HG03521 (cell line): ENCODE measurements around the gene WIPF3.

ENCODE experiments used
- ATAC-seq: cut with Tn5 transposase; IDR thresholded peaks from one replicate; pipeline ENCODE4 v1.9.1; 2021; ENCODE audit warnings: mild to moderate bottlenecking, moderate library complexity; ENCODE audit not compliant: unreplicated experiment

Gene WIPF3

DNA sequence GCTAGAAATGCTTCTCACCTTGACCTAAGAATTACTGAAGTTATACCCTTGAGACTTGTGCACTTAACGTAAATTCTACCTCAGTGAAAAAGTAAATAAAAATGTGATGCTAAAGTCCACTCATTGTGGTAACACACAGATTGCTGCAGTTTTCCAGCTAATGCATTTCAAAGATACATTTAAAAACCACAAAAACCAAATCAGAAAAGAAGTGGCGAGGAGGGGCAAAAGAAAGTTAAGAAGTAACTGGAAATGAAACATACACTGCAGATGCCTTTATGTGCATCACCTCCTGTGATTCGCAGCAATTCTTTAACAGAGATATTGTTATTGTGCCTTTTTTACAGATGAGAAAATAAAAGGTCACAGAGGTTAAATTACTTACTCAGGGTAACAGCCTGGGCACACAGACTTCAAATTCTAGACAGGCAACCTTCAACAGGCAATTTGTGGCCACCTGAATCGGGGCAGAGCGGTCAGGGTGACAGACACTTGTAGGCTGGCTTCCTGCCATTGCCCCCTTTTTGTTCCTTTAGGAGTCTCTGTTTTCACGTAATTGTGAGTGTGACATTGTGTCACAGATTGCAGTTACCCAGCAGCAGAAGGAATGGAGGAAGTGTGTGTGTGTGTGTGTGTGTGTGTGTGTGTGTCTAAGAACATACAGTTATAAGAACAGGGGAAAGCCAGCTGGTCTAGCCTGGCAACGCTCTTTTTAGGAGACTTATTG is 1.9 kb downstream of the WIPF3 start:
- no peak for ATAC-seq

DNA sequence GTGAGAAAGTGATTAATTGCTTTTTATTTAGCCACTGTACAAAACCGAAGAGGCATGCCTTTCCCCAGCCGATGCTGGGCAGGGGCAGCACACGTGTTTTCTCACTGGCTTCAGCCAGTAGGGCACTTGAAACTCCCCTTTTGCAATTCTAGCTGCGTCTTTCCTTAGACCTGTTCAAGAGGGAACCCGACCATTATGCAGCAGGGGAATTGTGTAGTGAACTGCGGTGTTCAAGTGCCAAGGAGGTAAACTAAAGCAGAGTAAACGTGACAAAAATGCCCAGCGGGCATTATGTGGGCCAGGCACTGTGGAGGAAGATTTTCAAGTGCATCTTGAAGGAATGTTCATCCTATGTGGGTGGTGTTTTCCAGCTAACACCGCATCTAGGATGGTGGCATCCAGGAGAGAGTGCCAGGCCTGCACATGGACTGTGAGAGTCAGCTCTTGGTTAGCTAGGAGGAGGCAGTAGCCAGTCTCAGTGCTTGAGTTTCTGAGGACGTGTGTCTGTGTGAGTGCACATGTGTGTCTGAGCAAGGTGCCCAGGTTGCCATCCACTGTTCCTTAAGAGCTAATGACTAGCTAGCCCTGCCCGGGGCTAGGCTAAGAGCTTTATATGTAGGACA is 3.3 kb downstream of the WIPF3 start:
- no peak for ATAC-seq

DNA sequence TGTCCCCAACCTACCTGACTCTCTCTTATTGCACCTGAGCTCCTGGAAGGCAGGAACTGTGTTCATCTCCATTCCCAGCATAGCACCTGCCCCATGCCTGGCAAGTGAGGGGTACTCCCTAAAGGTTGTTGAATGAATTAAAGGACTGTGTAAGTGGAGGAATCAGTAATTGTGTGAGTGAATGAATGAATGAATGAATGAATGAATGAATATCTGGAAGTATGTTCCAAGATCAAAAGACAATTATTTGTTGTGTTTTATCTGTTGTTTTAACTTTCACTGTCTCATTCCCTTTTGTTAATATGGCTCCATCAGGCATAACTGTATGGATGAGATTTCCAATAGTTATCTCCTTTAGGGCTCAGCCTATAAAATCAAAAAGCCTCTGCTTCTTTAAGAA is 4.0 kb downstream of the WIPF3 start:
- no peak for ATAC-seq

DNA sequence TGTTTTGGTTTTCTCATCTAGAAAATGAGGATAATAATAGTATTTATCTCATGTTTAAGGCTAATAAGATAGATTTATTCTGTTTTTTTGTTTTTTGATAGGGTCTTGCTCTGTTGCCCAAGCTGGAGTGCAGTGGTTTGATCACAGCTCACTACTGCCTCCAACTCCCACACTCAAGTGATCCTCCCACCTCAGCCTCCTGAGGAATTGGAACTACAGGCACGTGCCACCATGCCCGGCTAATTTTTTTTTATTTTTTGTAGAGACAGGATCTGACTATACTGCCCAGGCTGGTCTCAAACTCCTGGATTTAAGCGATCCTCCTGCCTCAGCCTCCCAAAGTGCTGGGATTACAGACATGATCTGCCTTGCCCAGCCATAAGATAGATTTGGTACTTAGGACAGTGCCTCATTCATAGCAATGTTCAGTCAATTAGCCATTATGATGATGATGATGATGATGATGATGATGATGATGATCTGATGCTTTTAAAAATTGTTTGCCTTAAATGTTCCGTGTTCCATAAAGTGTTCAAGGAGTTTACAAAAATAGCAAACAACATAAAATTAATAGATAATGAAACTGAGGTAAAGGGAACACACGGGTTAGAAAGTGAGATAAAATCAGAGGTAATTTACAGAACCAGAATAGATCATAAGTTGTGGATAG is 4.6 kb downstream of the WIPF3 start:
- no peak for ATAC-seq

DNA sequence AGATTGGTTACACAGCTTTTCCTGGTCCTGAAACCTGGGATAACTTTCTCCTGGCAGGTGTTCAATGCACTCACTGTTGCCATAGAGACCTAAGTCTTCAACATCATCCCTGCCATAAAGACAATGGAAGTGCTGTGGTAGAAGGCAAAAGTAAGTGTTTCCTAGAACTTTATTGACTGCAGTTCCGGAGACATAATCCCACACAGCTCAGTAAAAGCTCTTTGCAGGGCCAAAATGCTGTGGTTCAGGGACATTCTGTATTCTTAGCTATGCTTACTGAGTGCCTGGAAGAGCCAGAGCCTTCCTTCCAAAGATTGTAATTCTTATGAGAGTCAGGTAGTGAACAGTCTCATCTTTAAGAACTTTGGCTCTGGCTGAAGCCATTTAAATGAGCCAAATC is 5.3 kb downstream of the WIPF3 start:
- no peak for ATAC-seq

DNA sequence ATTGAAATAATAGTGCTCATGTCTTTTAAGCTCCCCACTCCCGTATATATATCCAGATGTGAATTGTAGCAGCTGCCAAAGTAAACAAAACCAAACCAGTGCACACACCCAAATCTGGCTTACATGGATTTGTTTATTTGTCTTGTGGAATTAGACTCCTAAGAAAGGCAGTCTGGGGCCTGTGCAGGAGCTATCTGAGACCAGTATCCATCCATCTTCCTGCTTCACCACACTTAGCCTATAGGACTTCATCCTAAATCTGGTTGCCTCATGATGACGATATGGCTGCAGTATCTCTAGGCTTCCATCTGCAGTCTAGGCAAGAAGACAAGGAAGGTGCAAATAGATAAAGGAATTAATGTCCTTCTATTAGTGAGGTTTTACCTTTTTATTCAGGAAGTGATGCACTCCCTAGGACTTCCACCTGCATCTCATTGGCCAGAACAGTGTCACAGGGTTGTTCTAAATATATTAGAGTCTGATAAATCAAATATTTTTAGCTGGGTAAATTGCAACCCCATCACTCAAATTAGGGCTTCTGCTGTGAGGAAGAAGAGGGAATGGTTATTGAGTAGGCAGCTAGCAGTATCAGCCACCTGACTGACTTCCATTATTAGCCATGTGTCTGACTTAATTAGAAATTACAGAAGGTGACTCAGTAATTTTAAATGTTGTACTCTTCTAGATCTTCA is 6.0 kb downstream of the WIPF3 start:
- ATAC-seq = no peak

DNA sequence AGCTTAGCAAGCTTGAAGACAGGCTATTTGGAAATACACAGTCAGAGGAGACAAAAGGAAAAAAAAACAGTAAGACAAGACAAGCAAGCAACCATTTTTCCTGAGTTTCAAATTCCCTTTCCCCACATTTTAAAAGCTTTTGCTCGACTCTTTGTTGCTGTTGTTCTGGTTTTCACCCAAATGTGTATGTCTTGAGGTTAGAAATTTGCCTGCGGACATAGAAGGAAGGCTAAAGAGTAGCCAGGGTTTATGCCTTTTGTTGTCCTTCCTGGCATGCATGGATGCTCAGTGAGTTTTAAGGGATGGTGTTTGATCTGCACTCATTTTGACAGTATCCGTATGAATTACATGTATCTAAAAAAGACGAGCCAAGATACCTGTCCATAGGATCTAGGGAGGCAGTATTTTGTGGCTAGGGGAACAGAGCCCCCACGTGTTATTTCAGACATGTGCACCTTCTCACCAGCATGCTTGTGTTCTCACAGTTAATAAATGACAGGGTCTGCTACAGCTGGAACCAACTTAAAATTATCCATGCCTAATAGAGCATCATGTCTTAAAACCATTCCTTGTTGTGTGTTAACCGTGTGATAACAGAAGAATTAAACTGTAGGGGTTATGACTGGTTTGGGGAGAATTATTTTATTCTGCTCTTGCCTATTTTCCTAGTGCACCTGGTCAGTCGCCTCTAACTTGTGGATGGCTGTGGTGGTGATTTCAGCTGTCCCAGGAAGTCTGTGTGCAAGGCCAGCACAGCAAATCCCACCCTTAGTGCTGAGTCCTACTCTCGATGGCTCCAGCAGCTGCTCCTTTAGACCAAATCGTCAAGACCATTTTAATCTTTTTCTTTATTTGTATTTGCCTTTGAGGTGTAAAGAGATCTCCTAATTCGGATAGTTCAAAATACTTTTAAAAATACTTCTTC is 9.1 kb downstream of the WIPF3 start:
- no peak for ATAC-seq

DNA sequence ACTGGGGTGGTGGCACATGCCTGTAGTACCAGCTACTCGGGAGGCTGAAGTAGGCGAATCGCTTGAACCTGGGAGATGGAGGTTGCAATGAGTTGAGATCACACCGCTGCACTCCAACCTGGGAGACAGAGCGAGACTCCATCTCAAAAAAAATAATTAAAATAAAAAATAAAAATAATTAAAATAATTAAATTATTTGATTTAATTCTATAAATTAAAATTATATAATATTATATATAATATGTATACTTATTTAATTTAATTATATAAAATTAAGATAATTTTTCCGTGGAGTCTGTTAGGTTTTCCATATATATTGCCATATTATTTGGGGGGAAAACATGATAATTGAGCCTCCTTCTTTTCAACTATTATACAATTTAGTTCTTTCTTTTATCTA is 12.0 kb downstream of the WIPF3 start:
- ATAC-seq = no peak

DNA sequence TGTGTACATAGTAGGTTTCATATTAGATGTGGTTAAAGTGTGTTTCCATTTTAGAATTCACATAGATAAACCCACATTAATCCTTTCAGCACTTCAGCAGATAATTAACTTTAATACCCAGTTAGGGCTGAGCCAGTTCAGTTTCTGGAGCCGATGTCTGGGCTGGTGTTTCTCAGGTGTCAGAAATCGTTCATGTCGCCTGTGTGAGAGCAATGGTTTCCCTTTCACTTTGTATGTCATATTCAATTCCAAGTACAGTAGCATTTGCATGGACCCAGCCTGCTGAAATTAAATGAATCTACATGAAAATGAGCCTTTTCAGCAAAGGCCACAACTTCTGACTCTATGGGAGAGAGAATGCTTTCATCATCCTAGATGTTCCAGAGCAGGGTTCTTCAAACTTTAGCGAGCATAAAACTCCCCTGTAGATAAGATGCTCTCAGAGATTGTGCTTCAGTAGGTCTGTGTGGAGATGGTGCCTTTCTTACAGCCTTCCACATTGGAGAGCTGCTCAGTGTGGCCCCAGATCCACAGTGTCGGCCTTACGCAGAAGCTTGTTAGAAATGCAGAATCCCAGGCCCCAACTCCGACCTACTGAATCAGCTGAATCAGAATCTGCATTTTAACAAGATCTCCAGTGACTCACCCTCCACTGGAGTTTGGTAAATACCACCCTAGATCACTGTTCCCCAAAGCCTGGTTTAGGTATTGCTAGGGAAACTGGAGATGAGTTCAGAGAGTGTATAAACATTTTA is 19.6 kb downstream of the WIPF3 start:
- ATAC-seq = peak; percentile 62

DNA sequence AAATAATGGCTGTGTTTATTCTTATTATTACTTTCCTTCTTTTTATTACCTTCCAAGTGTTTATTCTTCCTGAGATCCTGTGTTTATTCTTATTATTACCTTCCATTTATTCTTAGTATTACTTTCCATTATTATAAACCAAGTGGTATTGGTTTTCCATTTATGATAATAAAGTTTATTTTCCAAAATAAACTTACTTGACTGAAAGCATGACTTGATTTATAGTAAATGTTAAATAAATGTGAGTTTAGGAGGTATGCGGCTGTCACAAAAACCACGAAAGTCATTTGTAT is 20.2 kb downstream of the WIPF3 start:
- ATAC-seq = no peak

DNA sequence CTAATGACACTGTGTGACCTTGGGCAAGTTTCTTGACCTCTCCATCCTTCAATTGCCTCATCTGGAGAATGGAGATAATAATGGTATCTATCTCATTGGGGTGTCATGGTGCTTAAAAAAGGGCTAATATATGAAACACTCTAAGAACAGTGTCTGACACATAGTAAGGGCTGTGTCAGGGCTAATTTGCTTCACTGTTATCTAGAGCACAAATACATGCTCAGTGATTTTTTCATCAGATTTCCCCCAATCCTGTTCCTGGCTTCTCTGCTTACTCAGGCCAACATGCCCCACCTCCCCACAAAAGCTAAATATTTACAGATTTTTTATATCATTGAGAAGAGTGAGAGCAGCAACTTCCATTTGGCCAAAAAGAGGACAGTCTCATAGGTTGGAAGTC is 20.6 kb downstream of the WIPF3 start:
- ATAC-seq = no peak

DNA sequence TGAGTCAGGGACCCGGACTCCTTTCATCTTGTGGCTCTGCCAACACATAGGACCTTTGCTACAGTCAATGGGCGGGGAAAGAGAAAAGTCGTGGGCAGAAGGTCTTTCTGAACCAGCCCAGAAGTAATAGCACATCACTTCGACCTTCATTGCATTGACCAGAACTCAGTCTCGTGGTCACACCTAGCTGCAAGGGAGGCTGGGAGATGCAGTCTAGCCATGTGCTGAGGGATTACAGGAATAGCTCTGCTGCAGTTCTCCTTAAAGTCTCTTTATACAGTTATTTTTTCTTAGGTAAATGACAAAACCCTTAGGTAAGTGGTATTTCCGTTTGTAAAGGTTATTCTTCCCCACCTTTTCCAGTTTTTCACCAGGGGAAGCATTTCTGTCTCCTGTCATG is 25.4 kb downstream of the WIPF3 start:
- no peak for ATAC-seq

DNA sequence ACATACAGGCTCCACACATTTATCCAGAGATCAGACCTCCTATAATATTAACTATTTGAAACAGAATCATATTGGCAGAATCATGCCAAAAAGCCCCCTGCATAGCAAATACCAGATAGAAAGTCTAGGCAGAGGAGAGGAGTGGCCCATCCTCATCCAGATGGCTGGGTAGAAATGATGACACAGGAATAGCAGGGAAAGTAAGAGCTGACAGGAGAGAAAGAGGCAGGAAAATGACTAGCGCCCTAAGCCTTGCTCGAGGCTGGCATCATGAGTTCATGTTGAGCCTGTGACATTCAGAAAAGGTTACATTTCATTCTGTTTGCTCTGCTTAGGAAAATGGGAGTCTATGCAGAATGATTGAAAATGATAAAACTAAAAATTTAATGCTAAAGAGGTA is 27.6 kb downstream of the WIPF3 start:
- no peak for ATAC-seq

DNA sequence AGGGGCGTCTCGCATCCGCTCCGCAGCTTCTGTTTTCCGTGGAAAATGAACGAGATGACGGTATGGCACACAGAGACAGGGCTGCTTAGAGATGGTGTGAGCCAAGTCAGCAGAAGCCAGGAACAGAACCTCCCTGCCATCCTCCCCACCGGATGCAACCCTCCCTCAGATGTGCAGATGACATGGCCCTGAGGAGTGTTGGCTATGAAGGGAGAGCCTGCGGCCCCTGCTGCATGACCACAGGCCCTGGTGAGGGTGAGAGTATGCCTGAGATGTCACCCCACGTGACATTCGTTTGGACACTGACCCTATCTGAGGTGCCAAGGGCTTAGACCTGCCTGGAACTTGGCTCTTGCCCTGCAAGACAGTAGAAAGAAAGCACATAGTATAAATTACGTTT is 29.4 kb downstream of the WIPF3 start:
- ATAC-seq = no peak

DNA sequence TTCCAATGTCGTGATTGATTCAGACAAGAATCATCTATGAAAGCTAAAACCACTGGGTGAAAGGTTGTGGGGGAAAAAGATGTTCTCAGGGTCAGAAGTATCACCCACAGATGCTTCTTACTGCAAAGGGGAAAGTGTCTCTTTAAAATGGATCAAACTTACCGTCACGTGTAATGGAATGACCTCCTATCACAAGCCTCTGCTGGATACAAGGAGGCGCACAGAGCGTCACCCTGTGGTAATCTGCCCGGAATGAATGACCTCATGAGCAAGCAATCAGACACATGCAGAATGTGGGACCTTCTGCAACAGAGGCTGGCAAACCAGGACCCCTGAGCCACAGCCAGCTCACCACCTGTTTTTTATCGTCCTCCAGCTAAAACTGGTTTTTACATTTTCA is 33.0 kb downstream of the WIPF3 start:
- no peak for ATAC-seq

DNA sequence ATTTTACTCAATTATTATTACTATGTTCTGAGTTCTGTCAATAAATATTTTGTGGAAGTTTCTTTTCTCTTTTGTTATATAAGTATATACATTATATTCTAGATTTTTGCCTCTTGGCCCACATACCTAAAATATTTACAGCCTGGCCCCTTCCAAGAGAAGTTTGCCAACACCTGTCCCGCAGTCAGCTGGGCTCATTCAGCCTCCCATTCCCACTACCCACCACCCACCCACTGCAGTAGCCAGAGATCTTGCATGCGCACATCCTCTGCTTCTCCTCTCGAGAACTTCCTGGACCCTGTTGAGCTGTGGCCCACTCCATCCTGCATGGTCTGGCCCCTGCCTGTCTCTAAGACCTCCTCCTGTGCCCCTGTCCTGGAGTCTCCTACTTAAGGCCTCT is 33.6 kb downstream of the WIPF3 start:
- ATAC-seq = no peak

DNA sequence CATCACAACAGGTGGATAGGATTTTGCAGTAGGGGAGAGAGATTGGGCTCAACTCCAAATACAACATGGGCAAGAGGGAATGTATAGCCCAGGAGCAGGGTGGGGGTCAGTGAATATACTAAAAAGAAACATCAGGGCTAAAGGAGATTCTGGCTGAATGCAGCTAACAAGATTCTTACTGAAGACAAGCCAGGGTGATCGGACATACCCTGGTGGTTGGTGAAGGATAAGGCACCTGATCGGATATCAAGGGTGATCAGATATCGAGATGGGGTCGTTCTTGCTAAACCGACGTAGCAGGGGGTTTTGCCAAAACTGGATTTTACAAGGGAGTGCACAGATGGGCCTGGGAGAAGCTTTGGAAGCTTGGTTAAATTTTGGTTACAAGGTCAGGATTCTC is 34.4 kb downstream of the WIPF3 start:
- no peak for ATAC-seq

DNA sequence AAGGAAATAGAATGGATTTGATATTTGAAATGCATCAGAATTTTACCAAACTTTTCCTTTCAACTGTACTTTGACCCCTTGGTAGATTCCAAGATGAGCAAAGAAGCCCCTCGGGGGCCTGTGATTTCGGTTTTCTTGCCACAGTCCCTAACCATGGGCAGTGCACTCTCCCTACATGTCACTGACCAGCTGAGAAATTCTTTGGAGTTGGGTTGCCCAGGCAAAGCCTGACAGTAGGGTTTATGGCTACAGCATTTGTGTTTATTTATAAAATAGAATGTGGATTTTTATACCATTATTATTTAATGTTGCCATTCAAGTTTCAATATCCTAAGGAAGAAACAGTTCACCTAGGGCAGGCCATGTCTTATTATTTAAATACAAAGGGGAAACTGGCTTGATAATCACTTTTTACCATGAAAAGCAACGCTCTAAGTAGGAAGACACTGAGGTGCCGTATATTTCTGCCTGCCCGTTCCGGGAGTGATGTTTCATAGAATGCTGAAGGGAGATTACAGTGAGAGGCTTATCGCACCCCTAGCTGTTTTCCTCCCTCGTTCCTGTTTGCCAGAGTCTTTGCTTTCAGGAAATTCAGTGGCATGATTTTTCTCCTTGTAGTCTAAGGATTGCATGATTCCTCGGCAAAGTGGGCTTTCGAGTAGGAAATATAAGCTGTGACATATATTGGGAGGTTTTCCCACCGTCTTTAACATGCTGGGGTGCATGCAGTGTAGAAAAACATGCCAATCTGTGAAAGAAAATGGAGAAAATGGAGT is 35.8 kb downstream of the WIPF3 start:
- no peak for ATAC-seq

DNA sequence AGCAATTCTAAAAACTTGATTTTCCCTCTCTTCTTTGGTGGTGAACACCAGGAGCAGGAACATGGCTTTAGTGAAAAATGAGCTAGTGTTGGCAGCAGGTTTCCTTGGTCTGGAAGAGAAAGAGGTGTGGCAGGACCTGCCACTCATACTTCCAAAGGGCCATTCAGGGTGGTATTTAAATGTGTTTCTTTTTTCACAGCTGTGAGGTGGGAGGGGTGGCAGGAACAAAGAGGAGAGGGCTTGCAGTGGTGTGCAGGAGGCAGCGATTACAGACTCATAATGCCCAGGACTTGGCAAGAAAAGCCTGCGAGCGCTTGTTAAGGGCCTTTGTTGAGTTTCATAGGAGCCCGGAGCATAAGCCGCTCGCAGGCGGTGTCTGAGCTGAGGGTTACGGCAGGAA is 36.8 kb downstream of the WIPF3 start:
- ATAC-seq = no peak

DNA sequence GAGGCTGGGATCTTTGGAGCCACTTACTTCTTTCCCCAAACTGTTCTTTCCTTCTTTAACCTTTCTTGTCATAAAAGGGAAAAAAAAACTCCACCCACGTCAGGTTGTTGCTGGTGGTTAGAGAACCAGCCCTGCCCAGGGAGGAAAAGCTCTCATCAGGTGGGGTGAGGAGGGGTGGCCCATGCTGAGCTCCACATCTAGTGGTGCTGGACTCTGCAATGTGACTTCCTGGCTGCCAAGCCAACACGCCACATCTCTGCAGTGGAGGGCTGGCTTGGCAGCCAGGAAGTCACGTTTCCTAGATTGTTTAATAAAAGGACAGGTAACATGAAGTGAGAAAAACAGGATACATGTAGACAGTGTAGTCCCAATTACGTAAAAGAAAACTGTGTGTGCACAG is 37.4 kb downstream of the WIPF3 start:
- no peak for ATAC-seq
